ENCODE results near the gene SPRED1. TPM values are rescaled to one million over a fixed set of nuclear protein-coding genes. Genes with fewer than 3 reads are reported as not detected.
A peak's percentile ranks its signal among the peaks of the same experiment; 100 is the strongest.

The SPRED1 gene
- total RNA-seq, 1 donor from 2014 or later, result 36.0 TPM

DNA sequence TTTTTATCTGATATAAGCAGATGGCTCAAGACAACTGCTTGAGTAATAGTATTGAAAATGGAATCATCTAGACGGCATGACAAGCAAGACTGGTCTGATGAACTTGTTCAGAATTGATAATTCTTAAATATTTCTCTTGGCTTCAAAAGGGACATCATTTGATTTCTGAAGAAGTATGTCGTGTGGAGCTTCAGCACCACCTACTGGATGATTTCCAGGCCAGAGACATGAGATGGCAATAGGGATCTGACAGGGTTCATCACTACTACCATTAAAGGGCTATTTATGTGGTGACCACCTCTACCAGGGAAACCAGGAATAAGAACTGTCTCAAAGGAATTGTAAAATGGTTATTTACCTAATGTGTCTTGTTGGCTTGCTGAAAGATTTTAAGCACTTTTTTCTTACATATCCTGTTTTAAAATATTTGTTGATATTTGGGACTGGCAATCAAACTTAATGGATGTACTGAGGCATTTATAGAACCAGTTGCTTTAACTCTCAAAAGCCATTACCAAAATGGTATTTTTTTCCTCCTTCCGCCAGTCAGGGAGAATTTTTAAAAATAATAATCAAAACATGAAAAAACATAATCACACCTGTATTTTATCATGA lies 101.8 kb downstream of the SPRED1 start:
- DNase-seq (ENCODE audit: low read depth), result peak; percentile 59

DNA sequence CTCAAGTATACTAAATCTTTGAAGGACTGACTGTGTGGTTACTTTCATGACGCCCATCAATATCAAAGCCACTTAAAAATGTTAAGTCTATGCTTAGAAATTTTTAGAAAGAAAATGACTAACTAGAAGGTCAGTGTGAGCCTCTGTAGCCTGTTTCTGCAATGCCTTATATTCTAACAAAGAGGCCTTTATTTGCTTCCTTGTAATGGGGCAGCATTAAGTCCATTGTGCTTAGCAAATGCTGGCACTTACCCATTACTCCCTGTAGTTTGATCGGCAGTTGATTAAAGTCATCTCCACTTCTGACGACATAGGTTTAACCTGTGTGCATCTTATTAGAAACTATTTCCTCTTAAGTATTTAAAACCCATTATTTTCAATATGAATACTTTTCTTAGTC lies 109.7 kb downstream of the SPRED1 start:
- DNase-seq (ENCODE audit: low read depth), result no peak

DNA sequence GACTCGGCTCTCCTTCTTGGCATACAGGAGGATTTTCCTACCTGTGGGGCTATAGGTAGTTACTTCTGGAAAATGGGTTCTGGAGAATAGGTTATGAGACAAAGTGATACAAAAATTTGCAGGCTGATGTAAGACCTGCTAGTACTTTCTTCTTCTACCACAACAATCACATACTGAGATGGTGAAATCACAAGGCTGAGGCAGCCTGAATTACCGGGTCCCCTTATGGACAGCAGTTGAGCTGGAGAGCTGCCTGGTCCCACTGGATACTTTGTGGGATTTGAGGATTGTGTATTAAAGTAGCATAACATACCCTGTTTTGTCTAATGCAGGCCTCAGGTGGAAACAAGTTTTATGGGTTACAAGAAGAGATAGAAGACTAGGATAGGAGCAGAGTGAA lies 114.8 kb downstream of the SPRED1 start:
- DNase-seq (ENCODE audit: low read depth), result peak; percentile 53

DNA sequence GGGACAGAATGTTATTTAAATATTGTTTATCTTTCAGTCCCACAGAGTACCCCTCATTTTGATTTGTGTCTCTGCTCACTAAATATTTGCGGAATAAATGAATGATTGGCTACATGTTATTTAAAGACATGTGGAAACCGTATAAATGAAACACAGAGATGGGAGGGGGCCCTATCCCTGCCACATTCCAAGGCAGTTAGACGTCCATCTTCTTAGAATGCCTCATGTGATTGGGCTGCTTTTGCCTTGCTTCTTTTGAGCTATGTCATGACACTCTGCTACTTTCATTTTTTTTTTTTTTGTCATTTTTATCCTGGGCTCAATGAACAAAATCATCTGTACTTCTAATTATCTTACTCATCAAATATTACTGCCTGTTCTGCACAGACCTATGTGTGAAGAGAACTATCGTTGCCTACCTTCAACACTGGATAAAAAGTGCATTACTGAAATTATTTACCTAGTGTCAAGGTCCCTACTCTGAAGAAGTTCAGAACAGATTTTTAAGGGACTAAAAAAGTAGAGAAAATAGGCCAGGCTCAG lies 117.4 kb downstream of the SPRED1 start:
- no peak for DNase-seq (ENCODE audit: low read depth)

DNA sequence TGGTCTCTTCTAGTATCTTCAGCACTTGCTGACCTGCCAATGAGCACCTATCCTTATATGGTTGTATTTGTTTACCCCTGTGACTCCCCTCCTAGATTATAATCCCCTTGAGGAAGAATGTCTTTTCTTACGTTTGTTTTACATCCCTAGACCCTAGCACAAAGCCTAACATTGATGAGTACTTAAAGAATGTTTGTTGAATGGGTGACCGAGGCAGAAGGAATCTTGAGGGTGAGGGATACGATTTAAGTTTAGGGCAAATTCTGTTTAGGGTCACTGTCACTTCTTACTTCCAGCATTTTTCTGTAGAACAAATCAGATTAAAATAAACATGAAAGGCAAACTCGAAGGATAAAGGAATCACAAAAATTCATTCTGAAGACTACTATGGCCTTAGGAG lies 120.4 kb downstream of the SPRED1 start:
- no peak for DNase-seq (ENCODE audit: low read depth)

DNA sequence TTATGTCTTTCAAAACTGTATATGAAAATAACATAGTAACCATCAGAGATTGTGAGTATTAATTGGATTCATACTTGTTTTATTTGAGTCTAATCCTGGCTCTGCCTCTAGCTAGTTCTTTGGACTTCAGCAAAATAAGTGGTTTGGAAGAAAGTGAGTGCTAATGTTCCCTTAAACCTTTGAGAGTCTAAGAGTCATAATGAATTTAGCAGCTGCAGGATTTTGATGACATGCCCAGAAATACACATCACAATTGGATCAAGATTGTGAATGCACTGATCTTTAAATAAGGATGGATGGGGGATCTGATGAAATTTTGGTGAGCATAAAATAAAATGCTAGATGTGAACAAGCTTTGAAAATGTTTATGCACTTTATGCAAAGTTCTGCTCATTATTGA lies 121.4 kb downstream of the SPRED1 start:
- no peak for DNase-seq (ENCODE audit: low read depth)

DNA sequence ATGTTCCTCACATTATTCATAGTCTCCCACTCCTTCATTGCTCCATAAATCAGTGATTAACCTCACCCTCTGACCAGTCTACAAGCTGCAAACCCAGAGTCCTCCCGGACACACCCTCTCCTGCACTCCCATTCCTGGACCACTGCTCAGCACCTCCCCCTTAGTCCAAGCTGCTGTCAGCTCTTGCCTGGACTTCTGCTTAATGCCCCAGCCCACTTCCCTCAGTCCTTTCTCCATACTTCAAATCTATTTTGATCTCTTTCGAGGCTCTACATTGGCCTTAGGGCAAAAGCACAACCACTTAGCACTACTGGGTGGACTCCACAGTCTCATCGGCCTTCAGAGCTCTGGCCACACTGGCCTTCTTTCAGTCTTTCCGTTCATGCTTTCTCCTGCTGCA lies 121.9 kb downstream of the SPRED1 start:
- no peak for DNase-seq (ENCODE audit: low read depth)

DNA sequence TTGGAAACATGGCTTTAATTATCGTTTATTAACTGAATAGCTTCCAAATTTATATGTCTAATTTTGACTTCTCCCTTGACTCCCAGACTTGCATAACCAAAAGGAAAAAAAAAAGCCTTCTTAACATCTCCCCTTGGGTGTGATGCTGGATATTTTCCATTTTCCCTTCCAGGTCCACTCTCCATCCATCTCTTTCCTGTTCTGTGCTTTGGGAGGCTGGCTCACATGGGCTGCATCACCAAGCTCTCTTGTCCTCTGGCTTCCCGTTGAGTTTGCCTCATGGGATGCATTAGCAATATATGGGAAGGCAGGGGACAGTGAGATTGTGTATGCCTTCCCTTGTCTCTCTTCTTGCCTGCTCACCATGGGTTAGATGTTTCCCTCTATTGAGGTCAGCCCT lies 123.4 kb downstream of the SPRED1 start:
- DNase-seq (ENCODE audit: low read depth), result no peak

DNA sequence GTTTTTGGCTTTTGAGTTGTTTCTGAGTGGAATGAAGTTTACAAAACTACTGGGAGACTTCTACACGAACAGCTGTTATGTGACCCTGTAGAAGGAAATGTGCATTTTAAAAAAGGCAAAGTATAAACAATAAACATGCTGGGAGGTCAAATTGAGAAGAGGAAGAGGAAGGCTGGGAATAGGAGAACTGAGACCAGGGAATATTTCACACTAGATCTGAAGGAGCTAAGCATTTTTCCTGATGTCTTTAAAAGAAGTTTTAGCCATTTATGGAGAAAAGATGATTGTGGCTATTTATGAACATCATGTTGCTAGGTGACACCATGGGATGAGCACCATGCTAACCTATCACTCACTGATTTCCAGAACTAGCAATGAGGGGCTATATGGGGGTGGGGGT lies 125.0 kb downstream of the SPRED1 start:
- no peak for DNase-seq (ENCODE audit: low read depth)

DNA sequence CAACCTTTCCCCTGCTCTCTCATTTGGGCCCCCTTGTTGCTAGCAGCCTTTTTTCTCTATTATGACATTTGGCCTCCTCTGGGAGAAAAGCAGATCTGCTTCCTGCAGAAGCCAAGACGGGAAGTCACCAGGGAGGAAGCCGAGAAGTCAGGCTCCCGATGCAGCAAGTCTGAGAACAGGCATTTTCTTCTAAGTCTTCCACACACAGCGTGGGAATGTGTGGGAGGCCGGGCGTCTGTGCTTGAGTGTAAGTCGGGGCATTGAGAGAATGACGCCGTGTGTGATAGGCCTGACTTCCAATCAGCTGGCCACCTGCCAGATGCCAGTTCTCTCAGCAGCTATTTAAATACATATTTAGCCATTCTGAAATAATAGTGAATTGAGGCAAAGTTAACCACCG lies 125.5 kb downstream of the SPRED1 start:
- DNase-seq (ENCODE audit: low read depth), result no peak

DNA sequence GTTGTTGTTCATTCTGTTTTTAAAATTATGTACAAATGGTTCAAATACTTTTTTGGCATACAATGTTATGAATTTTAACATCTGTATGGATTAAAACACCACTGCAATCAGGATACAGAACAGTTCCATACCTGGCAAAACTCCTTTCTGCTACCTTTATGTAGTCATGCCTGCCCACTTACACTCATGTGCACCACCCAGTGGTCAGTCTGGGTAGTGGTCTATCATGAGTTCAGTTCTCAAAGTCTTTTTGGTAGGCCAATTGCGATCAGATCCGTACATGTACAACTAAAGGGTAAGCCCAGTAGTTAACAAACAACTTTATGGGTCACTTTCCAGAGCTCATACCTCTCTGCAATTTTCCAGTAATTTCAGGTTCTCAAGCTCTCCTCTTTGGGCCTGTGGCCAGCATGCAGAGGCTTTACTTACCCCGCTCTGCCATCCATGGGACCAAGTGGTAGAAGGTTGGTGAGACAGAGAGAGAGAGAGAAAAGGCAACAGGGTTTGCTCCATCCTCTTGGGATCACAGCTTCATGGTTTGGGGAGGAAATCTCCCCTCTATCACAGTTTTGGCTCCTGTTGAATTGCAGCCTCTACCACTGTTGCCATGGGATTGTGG lies 137.4 kb downstream of the SPRED1 start:
- DNase-seq (ENCODE audit: low read depth), result peak; percentile 61

DNA sequence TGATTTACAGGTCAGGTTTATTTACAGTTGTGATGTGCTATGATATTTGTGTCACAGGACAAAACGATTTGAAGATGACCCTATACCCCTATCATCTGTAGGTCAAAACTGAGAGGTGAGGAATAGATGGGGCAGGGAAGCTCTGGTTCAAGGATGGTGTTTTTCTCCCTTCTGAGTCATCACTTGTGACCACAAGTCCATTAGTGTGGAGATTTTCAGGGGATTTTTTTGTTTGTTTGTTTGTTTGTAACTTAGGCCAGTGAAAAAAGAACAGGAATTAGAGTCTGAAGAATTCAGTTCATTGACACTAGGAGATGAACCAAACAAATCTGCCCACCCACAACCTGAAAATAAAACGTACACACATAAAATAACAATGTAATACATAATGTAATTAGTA lies 138.6 kb downstream of the SPRED1 start:
- peak; percentile 83 for DNase-seq (ENCODE audit: low read depth)

DNA sequence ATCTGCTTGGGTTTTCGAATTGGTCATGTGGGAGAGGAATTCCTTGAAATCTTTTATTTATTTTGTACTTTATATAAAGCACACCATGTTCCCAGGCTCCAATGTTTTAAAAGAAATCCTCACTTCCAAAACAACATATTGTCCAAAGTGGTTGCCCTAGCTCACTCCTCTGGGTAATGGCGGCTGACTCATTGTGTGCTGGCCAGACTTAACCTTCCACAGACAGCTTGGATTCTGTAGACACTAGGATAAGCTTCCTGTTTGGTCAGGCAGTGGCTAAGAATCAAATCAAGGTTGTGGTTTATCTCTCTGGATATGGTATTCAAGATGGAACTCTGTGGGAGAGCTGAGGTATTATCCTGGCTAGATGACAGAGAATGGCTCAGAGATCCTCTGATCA lies 145.5 kb downstream of the SPRED1 start:
- peak; percentile 99 for DNase-seq (ENCODE audit: low read depth)

DNA sequence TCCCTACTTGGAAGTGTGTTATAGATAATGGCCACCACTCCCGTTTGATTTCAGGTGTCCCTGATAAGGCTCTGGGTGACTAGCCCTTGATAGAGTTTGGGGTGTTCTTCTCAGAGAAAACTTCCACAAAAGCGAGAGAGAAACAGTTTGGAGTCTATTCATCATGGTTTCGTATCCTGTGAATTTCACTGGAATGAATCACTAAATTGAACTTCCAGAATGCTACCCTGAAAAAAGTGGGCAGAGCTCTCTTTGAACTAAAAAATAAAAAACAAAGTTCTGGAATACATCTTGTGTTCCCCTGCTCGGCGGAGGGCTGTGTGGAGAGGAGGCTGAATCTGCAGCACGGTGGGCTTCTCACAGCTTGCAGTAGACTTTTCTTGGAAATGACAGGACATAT lies 148.5 kb downstream of the SPRED1 start:
- DNase-seq (ENCODE audit: low read depth), result peak; percentile 29

DNA sequence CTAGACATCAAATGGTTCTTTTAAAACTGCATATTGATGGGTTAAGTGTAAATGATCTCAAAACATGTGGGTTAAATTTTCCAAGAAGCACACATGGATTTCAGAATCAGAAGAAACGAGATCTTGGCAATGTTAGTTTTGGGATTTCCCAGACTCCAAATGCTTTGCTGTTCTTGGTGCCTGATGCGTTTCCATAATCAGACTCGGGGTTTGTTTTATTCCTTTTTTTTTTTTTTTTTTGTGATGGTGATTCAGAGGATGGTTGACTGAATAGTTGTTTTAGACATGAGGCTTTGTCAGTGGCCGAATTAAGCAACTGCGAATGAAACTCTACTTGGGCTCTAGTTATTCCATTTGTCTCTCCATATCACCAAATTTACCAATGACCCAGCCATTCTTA lies 149.1 kb downstream of the SPRED1 start:
- DNase-seq (ENCODE audit: low read depth), result no peak

DNA sequence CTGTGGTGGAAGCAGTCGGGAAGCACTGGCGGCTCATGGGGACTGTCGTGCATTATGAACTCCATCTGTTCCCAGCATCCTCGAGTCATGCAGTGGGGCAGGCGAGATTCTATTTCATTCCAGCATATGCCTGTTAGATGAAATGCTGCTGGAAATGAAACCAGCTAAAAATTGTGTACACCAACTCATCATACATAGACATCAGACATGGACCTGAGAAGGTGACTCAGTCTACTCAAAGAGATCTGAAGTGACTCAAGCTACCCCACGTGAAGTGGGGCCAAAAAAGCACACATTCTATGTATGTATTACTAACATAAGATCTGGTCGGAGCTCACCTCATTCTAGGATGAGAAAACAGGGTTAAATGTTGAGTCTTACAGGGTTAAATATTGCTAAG lies 153.8 kb downstream of the SPRED1 start:
- no peak for DNase-seq (ENCODE audit: low read depth)

Other genes with a start within 250 kb of the SPRED1 start
- gene FAM98B, start 201.3 kb downstream of the SPRED1 start, total RNA-seq, result 8.3 and 14.3 TPM in 2 replicates

Measured in renal cortical epithelial cell (primary cell).